Ishikawa (cell line): Measurements from ENCODE around the gene DEFB121.

Experiments
- CEBPB ChIP-seq: IDR thresholded peaks from 2 replicates; pipeline ENCODE4 v1.6.1; 2012
- EP300 ChIP-seq: IDR thresholded peaks from 2 replicates; pipeline ENCODE4 v1.6.1; 2012; ENCODE audit warnings: borderline replicate concordance
- FOXM1 ChIP-seq: IDR thresholded peaks from 2 replicates; pipeline ENCODE4 v1.6.1; 2012; ENCODE audit warnings: low read depth, borderline replicate concordance
- MAX ChIP-seq: IDR thresholded peaks from 2 replicates; pipeline ENCODE4 v1.6.1; 2012
- RAD21 ChIP-seq: IDR thresholded peaks from 2 replicates; pipeline ENCODE4 v1.6.1; 2012; ENCODE audit warnings: low read depth
- REST ChIP-seq: IDR thresholded peaks from 2 replicates; pipeline ENCODE4 v1.6.1; 2012; ENCODE audit warnings: low read depth, mild to moderate bottlenecking
- TAF1 ChIP-seq: IDR thresholded peaks from 2 replicates; pipeline ENCODE4 v1.6.1; 2012; ENCODE audit warnings: low read depth, mild to moderate bottlenecking
- TCF12 ChIP-seq: IDR thresholded peaks from 2 replicates; pipeline ENCODE4 v1.6.1; 2012; ENCODE audit warnings: low read depth
- TEAD4 ChIP-seq: IDR thresholded peaks from 2 replicates; pipeline ENCODE4 v1.6.1; 2012
- USF1 ChIP-seq: IDR thresholded peaks from 2 replicates; pipeline ENCODE4 v1.6.1; 2012
- ZBTB7A ChIP-seq: IDR thresholded peaks from 2 replicates; pipeline ENCODE4 v1.6.1; 2012; ENCODE audit warnings: low read depth

DNA sequence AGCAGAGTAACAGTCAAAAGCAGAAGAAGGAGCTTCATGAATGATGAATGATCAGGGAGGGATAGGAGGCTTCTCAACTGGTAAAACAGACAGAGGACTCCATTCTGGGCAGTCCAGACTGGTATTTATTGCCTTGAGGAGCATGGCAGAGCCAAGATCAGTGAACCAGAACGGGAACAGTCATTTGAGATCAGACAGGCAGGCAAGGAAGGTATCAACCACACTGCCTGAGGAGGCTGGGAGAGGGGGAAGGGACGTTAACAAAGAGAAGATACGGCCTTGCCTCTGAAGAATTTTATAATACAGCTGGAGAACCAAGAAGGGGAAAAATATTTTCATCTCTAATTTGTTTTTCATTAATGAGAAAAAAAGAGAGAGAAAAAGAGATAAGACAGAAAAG lies at the start of gene DEFB121:
- TF ChIP-seq FOXM1 (no peak), TAF1 (no peak), TEAD4 (no peak), CEBPB (no peak), ZBTB7A (no peak), RAD21 (no peak), EP300 (no peak), USF1 (no peak), MAX (no peak), TCF12 (no peak), REST (no peak)
